WTC11 (cell line): Measurements from ENCODE around the gene PTAR1.

Experiments used
- ATF2 ChIP-seq: sonication (generic); formaldehyde crosslinking; IDR thresholded peaks from 2 replicates; pipeline ENCODE4 v1.8.1; 2022; ENCODE audit warnings: low read depth, missing genetic modification reagents, borderline replicate concordance
- ATF6 ChIP-seq: sonication (generic); formaldehyde crosslinking; IDR thresholded peaks from 2 replicates; pipeline ENCODE4 v1.8.1; 2023; ENCODE audit warnings: mild to moderate bottlenecking, missing genetic modification reagents
- CBFB ChIP-seq: sonication (generic); formaldehyde crosslinking; IDR thresholded peaks from 2 replicates; pipeline ENCODE4 v1.8.1; 2022; ENCODE audit warnings: mild to moderate bottlenecking, low read depth, missing genetic modification reagents
- CTCF ChIP-seq: fragments of 200-600 bp; IDR thresholded peaks from 2 replicates; pipeline ENCODE4 v1.8.0; 2022; ENCODE audit warnings: antibody characterized with exemption
- E2F4 ChIP-seq: sonication (generic); formaldehyde crosslinking; IDR thresholded peaks from 2 replicates; pipeline ENCODE4 v1.8.1; 2022; ENCODE audit warnings: low read depth, mild to moderate bottlenecking, moderate library complexity, missing genetic modification reagents, borderline replicate concordance
- IRF1 ChIP-seq: sonication (generic); formaldehyde crosslinking; IDR thresholded peaks from 2 replicates; pipeline ENCODE4 v1.8.0; 2023; ENCODE audit warnings: missing genetic modification reagents
- NR1H2 ChIP-seq: sonication (generic); formaldehyde crosslinking; IDR thresholded peaks from 2 replicates; pipeline ENCODE4 v1.9.0; 2021; ENCODE audit warnings: mild to moderate bottlenecking, moderate library complexity, missing genetic modification reagents
- USF2 ChIP-seq: sonication (generic); formaldehyde crosslinking; IDR thresholded peaks from 2 replicates; pipeline ENCODE4 v1.8.1; 2023; ENCODE audit warnings: mild to moderate bottlenecking, missing genetic modification reagents, moderate library complexity
- ZNF121 ChIP-seq: sonication (generic); formaldehyde crosslinking; IDR thresholded peaks from 2 replicates; pipeline ENCODE4 v1.8.0; 2023; ENCODE audit warnings: missing genetic modification reagents
- ZNF263 ChIP-seq: sonication (generic); formaldehyde crosslinking; IDR thresholded peaks from 2 replicates; pipeline ENCODE4 v1.8.1; 2022; ENCODE audit warnings: low read depth, mild to moderate bottlenecking, moderate library complexity, missing genetic modification reagents
- ZNF416 ChIP-seq: fragments of 250-450 bp; sonication (Bioruptor Pico); IDR thresholded peaks from 2 replicates; pipeline ENCODE4 v1.9.0; 2021; ENCODE audit warnings: mild to moderate bottlenecking, inconsistent platforms
- ZNF512 ChIP-seq: sonication (generic); formaldehyde crosslinking; IDR thresholded peaks from 2 replicates; pipeline ENCODE4 v1.8.1; 2022; ENCODE audit warnings: missing genetic modification reagents, borderline replicate concordance

GRCh38 chr9:69672596-69673310, 87.1 kb downstream of the PTAR1 start:
- TF ChIP-seq NR1H2 (CRISPR knock-in tag), result no peak
- TF ChIP-seq USF2 (CRISPR knock-in tag), result no peak
- peak; percentile 79 for TF ChIP-seq CTCF
- no peak for TF ChIP-seq ZNF512 (CRISPR knock-in tag)
- TF ChIP-seq ATF2 (CRISPR knock-in tag), result no peak
- TF ChIP-seq ZNF416 (CRISPR knock-in tag), result no peak
- TF ChIP-seq CBFB, result peak; percentile 60; the same call in 1 of the 2 replicates
- no peak for TF ChIP-seq ATF6
- no peak for TF ChIP-seq IRF1 (CRISPR knock-in tag)
- no peak for TF ChIP-seq ZNF121 (CRISPR knock-in tag)
- no peak for TF ChIP-seq ZNF263 (CRISPR knock-in tag)
- TF ChIP-seq E2F4 (CRISPR knock-in tag), result no peak
